Osteoblast (primary cell): ENCODE results near the gene DMXL2. TPM values are rescaled to one million over a fixed set of nuclear protein-coding genes. Genes with fewer than 3 reads are reported as not detected.

Experiments
- DNase-seq: peaks from one replicate; pipeline ENCODE4 v3.0.0; 2011; ENCODE audit warnings: low spot score, mixed read lengths; ENCODE audit not compliant: insufficient read length; ENCODE audit errors: missing footprints
- H2AFZ ChIP-seq: 2 replicates; pipeline ENCODE4 v1.6.0; 2011; ENCODE audit warnings: mild to moderate bottlenecking, low read length
- H3K27ac ChIP-seq: 2 replicates; pipeline ENCODE4 v1.5.1; 2011; ENCODE audit warnings: mild to moderate bottlenecking, low read depth, low read length, moderate library complexity
- H3K27me3 ChIP-seq: 2 replicates; pipeline ENCODE4 v1.6.0; 2012; ENCODE audit warnings: mild to moderate bottlenecking, control low read depth, inconsistent platforms, low read length, moderate library complexity; ENCODE audit not compliant: insufficient read depth
- H3K36me3 ChIP-seq: 2 replicates; pipeline ENCODE4 v1.5.1; 2011; ENCODE audit warnings: mild to moderate bottlenecking, low read length, control low read depth, moderate library complexity; ENCODE audit not compliant: insufficient read depth
- H3K4me1 ChIP-seq: 2 replicates; pipeline ENCODE4 v1.5.1; 2011; ENCODE audit warnings: mild to moderate bottlenecking, low read length, control low read depth, moderate library complexity; ENCODE audit not compliant: insufficient read depth
- H3K4me2 ChIP-seq: 2 replicates; pipeline ENCODE4 v1.6.0; 2011; ENCODE audit warnings: mild to moderate bottlenecking, low read length; ENCODE audit not compliant: insufficient read depth
- H3K4me3 ChIP-seq: fragments of 200-600 bp; sonication (generic); 3 replicates; pipeline ENCODE4 v1.5.1; 2012; ENCODE audit warnings: mild to moderate bottlenecking, low read length, inconsistent platforms; ENCODE audit not compliant: insufficient read depth
- H3K79me2 ChIP-seq: 2 replicates; pipeline ENCODE4 v1.6.0; 2012; ENCODE audit warnings: mild to moderate bottlenecking, low read length, control low read depth, inconsistent platforms; ENCODE audit not compliant: insufficient read depth
- H3K9me3 ChIP-seq: 2 replicates; pipeline ENCODE4 v1.5.1; 2011; ENCODE audit warnings: low read depth, low read length, control low read depth
- H4K20me1 ChIP-seq: 2 replicates; pipeline ENCODE4 v1.6.0; 2012; ENCODE audit warnings: mild to moderate bottlenecking, low read length, control low read depth; ENCODE audit not compliant: insufficient read depth
- total RNA-seq: library from RNA; depleted of rRNA; stranded (reverse); fragments of >200 nt; gene quantifications from 2 replicates; pipeline ENCODE4 v1.2.3, GENCODE V29; 2012
- TF ChIP-seq, protein P1 (sequence below): IDR thresholded peaks from 2 replicates; pipeline ENCODE4 v1.5.1; 2011; ENCODE audit warnings: mild to moderate bottlenecking, low read depth, low read length, moderate library complexity; ENCODE audit errors: extremely low read depth

DMXL2 gene
- total RNA-seq, 1 donor = 37.3 TPM

DNA sequence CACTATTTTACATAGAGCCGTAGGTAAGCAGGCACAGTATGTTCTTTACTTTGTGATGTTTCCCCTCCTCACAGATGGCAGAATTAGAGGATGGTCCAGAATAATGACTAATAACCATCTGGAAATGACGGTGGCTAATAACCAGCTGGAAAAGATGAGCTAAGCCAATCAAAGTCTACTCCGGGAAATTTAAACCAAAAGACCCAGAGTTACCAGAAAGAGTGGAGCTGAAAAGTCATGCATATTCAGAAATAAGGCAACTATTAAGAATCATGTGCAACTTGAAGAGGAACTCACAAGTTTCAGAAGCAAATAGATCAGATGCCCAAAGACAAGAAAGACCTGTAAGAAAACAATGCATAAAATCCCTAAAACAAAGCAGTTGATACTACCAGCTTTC is 33.6 kb downstream of the DMXL2 start:
- Histone ChIP-seq H3K79me2 (peaks cover 6% of the 10 kb centered on the region), H2AFZ (no peak overlapping the region), H3K27ac (no peak overlapping the region), H3K9me3 (no peaks in the 10 kb centered on the region), H4K20me1 (peaks cover 8% of the 10 kb centered on the region), H3K4me2 (no peak overlapping the region), H3K27me3 (no peaks in the 10 kb centered on the region), H3K4me3 (no peak overlapping the region), H3K36me3 (no peaks in the 10 kb centered on the region), H3K4me1 (no peaks in the 10 kb centered on the region)
- DNase-seq = no peak
- TF ChIP-seq, protein P1, sequence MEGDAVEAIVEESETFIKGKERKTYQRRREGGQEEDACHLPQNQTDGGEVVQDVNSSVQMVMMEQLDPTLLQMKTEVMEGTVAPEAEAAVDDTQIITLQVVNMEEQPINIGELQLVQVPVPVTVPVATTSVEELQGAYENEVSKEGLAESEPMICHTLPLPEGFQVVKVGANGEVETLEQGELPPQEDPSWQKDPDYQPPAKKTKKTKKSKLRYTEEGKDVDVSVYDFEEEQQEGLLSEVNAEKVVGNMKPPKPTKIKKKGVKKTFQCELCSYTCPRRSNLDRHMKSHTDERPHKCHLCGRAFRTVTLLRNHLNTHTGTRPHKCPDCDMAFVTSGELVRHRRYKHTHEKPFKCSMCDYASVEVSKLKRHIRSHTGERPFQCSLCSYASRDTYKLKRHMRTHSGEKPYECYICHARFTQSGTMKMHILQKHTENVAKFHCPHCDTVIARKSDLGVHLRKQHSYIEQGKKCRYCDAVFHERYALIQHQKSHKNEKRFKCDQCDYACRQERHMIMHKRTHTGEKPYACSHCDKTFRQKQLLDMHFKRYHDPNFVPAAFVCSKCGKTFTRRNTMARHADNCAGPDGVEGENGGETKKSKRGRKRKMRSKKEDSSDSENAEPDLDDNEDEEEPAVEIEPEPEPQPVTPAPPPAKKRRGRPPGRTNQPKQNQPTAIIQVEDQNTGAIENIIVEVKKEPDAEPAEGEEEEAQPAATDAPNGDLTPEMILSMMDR = no peak

GRCh38 chr15:51585986-51586385 is 36.6 kb downstream of the DMXL2 start:
- Histone ChIP-seq H4K20me1 (peaks cover 6% of the 10 kb centered on the region), H3K9me3 (no peaks in the 10 kb centered on the region), H3K4me2 (no peak overlapping the region), H3K27ac (no peak overlapping the region), H3K79me2 (peaks cover 3% of the 10 kb centered on the region), H3K4me1 (no peaks in the 10 kb centered on the region), H3K27me3 (no peaks in the 10 kb centered on the region), H2AFZ (no peak overlapping the region), H3K4me3 (no peak overlapping the region), H3K36me3 (no peaks in the 10 kb centered on the region)
- TF ChIP-seq, protein P1 = no peak
- DNase-seq = no peak

DNA sequence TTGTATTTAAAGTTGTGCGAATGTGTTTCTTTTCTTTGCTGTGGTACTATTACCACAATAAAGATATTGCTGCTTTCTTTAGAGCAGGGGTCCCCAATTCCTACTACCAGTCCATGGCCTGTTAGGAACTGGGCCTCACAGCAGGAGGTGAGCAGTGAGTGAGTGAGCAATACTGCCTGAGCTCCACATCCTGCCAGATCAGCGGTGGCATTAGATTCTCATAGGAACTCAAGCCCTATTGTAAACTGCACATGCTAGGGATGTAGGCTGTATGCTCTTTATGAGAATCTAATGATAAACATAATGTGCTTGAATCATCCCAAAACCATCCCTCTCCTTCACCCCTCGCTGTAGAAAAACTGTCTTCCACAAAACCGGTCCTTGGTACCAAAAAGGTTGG is 41.6 kb downstream of the DMXL2 start:
- no peak overlapping the region for H3K4me2 ChIP-seq
- peaks cover 3% of the 10 kb centered on the region for H4K20me1 ChIP-seq
- no peaks in the 10 kb centered on the region for H3K27me3 ChIP-seq
- no peak for DNase-seq
- no peaks in the 10 kb centered on the region for H3K9me3 ChIP-seq
- TF ChIP-seq, protein P1 = no peak
- H3K79me2 ChIP-seq = peaks cover 2% of the 10 kb centered on the region
- H3K27ac ChIP-seq = no peak overlapping the region
- no peak overlapping the region for H2AFZ ChIP-seq
- H3K36me3 ChIP-seq = no peaks in the 10 kb centered on the region
- H3K4me1 ChIP-seq = peaks cover 4% of the 10 kb centered on the region
- no peak overlapping the region for H3K4me3 ChIP-seq

DNA sequence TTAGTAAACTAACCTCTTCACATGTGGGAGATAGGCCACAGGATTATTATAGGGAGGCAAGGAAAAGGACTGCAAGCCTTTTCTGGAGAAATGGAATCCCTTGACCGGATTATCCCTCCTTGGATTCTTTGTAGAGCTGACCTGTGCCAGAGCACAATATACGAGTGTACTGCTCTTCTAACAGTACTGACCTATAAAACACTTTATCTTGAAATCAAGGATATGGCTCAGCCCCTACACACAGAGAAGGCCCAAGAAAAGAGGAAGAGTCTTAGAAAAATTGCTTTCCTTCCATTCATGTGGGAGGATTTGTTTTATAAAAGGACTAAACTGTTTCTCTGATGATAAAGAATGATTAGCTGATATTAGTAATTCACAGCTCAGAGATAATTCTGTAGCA is 42.2 kb downstream of the DMXL2 start:
- no peaks in the 10 kb centered on the region for H3K36me3 ChIP-seq
- H3K79me2 ChIP-seq = peaks cover 2% of the 10 kb centered on the region
- no peaks in the 10 kb centered on the region for H3K9me3 ChIP-seq
- H3K27ac ChIP-seq = no peak overlapping the region
- TF ChIP-seq, protein P1 = no peak
- H4K20me1 ChIP-seq = peaks cover 3% of the 10 kb centered on the region
- H3K4me2 ChIP-seq = no peak overlapping the region
- no peak overlapping the region for H3K4me3 ChIP-seq
- DNase-seq = no peak
- peaks cover 4% of the 10 kb centered on the region for H3K4me1 ChIP-seq
- no peaks in the 10 kb centered on the region for H3K27me3 ChIP-seq
- no peak overlapping the region for H2AFZ ChIP-seq
